NCI-H1105 treated with DMSO at 0.1 percent for 48 hours (cell line): Measurements from ENCODE around the gene DTD1.

Source experiments
- DNase-seq: peaks from one replicate; lab custom pipeline; 2025; lab: John Stamatoyannopoulos, UW

DTD1 gene

GRCh38 chr20:18662279-18663040, 74.6 kb downstream of the DTD1 start:
- no peak for DNase-seq

GRCh38 chr20:18663932-18664331, 76.1 kb downstream of the DTD1 start:
- DNase-seq = no peak

DNA sequence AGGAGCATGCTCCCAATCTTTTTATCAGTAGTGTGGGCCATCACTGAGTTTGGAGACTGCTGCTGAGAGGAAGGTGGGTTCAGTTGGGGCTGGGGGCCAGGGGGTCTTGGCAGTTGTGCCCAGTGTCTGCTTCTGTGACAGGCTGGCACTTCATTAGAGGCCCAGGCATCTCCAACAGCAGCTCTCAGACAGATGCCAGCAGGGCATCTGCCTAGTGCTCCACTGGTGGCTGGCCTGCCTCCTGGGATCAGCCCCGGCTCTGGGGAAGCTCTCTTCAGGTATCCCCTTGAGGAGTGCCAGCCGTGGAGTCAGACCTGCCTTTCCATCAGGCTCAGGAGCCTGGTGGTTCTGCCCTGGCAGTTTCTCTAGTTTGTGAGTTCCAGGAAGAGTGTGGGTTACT, 77.3 kb downstream of the DTD1 start:
- no peak for DNase-seq

- DNase-seq = peak; percentile 96
Measured at GRCh38 chr20:18666803-18667415, 79.1 kb downstream of the DTD1 start.

DNA sequence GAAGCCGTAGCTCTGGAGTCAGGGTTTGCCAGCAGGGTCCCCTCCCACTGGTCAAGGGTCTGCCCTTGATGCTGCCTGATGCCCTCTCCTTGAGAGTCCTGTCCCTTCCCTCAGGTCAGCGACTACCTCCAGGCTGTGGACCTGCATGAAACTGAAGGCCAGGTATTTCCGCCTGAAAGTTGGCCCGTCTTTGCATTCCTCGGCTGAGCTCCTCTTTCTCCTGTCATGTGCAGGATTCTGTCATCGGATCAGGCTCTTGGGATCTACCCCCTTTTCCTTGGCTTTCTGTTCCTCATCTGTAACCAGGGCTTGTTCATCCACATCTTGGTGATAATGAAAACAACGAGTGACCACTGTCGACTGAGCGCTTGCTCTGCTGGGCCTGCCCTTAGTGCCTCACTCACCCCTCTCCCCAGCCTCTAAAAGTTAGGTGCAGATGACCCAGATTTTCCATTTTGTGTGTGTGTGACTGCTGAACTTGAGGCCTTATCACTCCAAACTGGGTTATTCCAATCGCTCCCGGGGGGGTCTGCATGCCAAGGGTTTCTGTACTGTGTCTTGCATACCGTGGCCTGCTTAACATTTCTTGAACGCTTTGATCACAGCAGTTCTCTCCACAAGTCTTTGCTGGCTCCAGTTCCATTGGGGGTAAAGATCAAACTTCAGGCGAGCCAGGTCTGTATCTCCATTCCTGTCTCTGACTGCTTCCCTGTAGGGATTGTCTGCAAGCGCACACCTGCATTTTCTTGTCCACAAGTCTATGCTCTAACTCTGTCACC, 81.6 kb downstream of the DTD1 start:
- no peak for DNase-seq

- no peak for DNase-seq
Measured at GRCh38 chr20:18671203-18671710, 83.4 kb downstream of the DTD1 start.

DNA sequence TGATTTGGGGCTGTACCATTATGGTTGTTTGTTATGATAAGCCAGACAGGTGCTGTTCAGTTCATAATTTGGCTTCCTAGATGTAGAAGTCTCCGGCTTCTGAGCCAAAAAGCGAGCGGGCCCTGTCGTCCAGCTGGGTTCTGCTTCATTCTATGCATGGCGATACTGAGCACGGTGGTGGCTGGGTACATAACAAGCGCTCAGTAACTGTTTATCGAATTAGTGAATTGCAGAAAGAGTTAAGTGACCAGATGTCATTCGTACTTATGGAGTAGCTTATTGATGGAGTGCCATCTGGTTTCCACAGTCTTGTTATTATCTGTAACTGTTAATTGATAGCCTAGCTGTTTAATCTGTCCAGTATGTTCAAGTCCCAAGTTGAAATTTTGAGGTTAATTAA, 85.0 kb downstream of the DTD1 start:
- peak; percentile 47 for DNase-seq

DNA sequence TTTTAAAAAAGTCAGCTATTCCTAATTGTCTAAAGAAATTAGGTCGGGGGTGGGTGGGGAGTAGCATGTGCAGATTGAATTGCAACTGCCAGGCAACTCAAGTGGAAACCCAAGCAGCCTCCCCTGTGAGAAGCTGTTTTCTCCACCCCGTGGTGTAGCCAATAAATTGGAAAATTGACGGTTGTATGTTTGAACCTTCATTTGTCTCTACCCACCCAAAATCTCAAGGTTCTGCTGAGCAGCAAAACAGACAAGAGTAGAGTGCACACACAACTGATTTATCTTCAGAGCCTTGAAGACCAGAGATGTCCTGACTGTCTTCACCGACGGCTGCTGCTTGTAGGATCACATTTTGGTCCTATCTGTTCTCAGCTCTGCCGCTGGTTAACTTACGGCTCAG, 88.5 kb downstream of the DTD1 start:
- no peak for DNase-seq

GRCh38 chr20:18677126-18677525, 89.3 kb downstream of the DTD1 start:
- no peak for DNase-seq

DNA sequence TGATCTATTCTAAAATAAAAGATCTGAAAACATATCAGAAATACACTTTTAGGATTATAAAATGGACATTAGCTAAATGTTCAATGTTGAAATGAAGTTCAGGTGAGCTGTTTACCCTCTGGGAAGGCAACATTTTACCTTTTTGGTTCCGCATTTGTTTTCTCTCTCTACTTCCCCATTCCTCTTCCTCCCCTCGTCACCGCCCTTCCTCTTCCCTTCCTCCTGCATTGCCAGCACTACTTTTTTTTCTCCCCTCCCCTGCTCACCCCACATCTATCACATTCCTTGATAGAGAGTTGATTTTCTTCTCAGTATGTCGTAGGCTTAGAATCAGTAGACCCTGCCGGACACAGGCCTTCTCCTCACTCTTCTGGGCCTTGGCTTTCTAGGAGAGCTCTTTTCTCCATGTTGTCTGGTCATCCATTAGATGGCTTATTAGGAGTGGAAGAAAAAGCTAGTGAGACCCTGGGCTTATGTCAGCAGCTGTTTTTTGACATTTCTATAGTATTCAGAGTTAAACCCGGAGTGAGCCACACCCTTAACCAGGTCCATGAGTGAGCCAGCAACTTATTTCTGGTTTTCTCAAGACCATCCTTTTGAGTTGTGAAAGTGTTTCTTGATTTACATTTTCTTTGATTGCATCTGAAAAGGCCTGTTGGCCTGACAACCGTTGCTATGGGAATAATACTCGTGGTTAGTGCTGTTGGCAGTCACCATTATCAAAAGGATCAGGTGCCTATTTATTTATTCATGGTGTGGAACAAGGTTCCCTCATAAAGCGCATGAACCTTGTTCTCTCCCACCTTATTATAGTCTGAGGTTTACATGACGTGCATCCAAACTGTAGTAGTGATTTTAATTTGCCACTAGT, 90.9 kb downstream of the DTD1 start:
- DNase-seq = peak; percentile 90

DNA sequence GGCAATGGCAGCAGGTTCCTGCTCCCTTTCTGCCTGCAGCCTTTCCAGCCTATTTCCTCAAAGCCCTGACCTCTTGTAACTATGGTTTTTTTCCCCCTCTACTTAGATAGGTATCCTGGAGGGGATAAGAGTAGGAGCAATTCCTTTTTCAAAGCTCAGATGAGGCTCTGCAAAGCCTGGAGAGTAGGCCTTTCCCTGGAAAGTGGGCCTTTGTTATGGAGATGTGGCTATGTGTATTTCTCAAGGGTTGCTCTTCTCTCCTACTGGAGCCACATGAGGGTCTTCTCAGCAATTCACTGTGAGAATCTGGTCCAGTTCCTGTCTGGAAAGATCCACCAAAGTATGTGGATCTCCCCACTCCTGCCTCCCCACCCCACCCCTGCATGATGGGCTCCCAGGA, 96.0 kb downstream of the DTD1 start:
- DNase-seq = no peak

GRCh38 chr20:18684775-18685174, 96.9 kb downstream of the DTD1 start:
- no peak for DNase-seq

- DNase-seq = no peak
Measured at GRCh38 chr20:18685406-18685805, 97.6 kb downstream of the DTD1 start.

- DNase-seq = no peak
Measured at GRCh38 chr20:18686696-18687095, 98.8 kb downstream of the DTD1 start.

DNA sequence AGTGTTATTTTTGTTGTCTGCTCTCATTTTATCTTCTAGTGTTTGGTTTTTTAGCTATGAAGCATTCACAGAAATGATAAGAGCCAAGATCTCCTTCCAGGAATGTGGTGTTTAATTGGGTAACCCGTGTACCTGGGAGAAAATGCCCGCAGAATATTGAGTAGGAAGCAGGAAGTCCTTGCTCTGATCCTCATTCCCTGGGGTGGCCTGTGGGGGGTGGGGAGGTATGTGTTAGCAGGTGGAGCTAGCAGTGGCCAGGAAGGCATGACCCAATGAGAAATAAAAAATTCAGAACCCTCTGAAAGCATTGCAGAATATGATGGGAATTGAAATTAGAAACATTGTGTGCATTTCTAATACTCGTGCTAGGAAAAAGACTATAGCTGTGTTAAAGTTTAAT, 100.8 kb downstream of the DTD1 start:
- no peak for DNase-seq

DNA sequence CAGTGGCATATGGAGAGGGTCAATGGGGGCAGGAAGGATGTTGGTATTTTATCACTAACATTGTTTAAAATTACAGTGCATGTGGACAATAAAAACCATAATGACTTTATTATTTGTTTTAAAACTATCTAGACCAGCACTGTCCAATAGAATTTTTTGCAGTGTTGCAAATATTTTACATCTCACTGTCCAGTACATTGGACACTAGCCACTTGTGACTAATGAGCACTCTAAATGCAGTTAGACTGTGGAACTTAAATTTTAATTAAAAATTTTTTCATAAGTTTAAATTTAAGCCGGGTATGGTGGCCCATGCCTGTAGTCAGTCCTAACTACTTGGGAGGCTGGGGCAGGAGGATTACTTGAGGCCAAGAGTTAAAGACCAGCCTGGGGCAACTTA, 101.7 kb downstream of the DTD1 start:
- DNase-seq = no peak

GRCh38 chr20:18692447-18692846, 104.6 kb downstream of the DTD1 start:
- no peak for DNase-seq

DNA sequence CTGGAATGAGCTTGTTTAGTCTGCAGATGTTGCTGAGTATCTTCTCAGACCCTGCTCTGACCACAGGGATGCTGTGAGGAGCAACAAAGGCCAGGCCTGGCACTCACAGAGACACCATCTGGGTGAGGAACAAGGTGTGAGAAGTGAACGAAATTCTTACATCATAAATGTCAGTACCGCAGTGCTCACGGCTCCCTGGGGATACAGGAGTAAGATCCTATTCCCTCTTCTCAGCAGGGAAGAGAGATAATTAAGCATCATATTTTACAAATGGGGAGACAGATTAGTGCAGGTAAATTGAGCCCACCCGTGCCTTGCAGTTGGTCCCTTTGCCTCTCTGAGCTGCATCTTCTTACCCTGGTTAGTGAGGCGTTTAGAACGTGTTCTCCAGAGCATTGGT, 106.2 kb downstream of the DTD1 start:
- DNase-seq = no peak

GRCh38 chr20:18695175-18695574, 107.3 kb downstream of the DTD1 start:
- no peak for DNase-seq

GRCh38 chr20:18698735-18699380, 111.0 kb downstream of the DTD1 start:
- DNase-seq = no peak

GRCh38 chr20:18701969-18702368, 114.1 kb downstream of the DTD1 start:
- DNase-seq = no peak
